8988T (cell line): ENCODE measurements around the gene RAD52.

Experiments
- DNase-seq: peaks from one replicate; pipeline ENCODE4 v3.0.0; 2011

Gene RAD52

GRCh38 chr12:949453-950191 is at the start of gene RAD52:
Gene RAD52 (minus strand): TSS chr12:949694. CDS start chr12:933058, 16,636 bp downstream.
- peak; percentile 25 for DNase-seq

GRCh38 chr12:998020-998874 is 48.8 kb upstream of the RAD52 start:
- DNase-seq, result no peak

GRCh38 chr12:997505-997904 is 48.0 kb upstream of the RAD52 start:
- no peak for DNase-seq

GRCh38 chr12:996881-997280 is 47.4 kb upstream of the RAD52 start:
- DNase-seq, result no peak

GRCh38 chr12:992647-993046 is 43.2 kb upstream of the RAD52 start:
- no peak for DNase-seq

- peak; percentile 54 for DNase-seq
Measured at GRCh38 chr12:991350-992333, 42.1 kb upstream of the RAD52 start.

GRCh38 chr12:990661-991349 is 41.3 kb upstream of the RAD52 start, which contains the start of gene ERC1:
Gene ERC1 (plus strand): TSS chr12:991223. CDS start chr12:1027904, 36,681 bp downstream.
- DNase-seq, result peak; percentile 68

GRCh38 chr12:989751-990660 is 40.5 kb upstream of the RAD52 start:
- peak; percentile 30 for DNase-seq

- no peak for DNase-seq
Measured at GRCh38 chr12:989051-989450, 39.6 kb upstream of the RAD52 start.

- no peak for DNase-seq
Measured at GRCh38 chr12:988646-989045, 39.2 kb upstream of the RAD52 start.

- DNase-seq, result no peak
Measured at GRCh38 chr12:981961-982360, 32.5 kb upstream of the RAD52 start.

GRCh38 chr12:981176-981828 is 31.8 kb upstream of the RAD52 start:
- DNase-seq, result no peak

GRCh38 chr12:979349-979748 is 29.9 kb upstream of the RAD52 start:
- no peak for DNase-seq

- DNase-seq, result no peak
Measured at GRCh38 chr12:977156-977555, 27.7 kb upstream of the RAD52 start.

- DNase-seq, result no peak
Measured at GRCh38 chr12:976644-977043, 27.1 kb upstream of the RAD52 start.

GRCh38 chr12:974271-974862 is 24.9 kb upstream of the RAD52 start:
- DNase-seq, result no peak

GRCh38 chr12:971991-972390 is 22.5 kb upstream of the RAD52 start:
- no peak for DNase-seq

- DNase-seq, result no peak
Measured at GRCh38 chr12:969821-970220, 20.3 kb upstream of the RAD52 start.

GRCh38 chr12:968545-968944 is 19.1 kb upstream of the RAD52 start:
- DNase-seq, result no peak

- DNase-seq, result no peak
Measured at GRCh38 chr12:967641-968040, 18.1 kb upstream of the RAD52 start.
